HG02852 (cell line): ENCODE data around the gene THUMPD1.
A peak's percentile ranks its signal among the peaks of the same experiment; 100 is the strongest.
"Not testable (repeated sequence)": the region's sequence is repeated elsewhere in the genome, so short reads cannot be mapped to it uniquely, and the experiment has no call there.

Experiments used
- ATAC-seq: cut with Tn5 transposase; IDR thresholded peaks from one replicate; pipeline ENCODE4 v1.9.1; 2021; ENCODE audit warnings: mild to moderate bottlenecking, moderate library complexity; ENCODE audit not compliant: unreplicated experiment

The THUMPD1 gene

GRCh38 chr16:20750558-20750957 lies 8.9 kb upstream of the THUMPD1 start:
- ATAC-seq: no peak

- no peak for ATAC-seq
Observed at GRCh38 chr16:20749474-20749873, 7.9 kb upstream of the THUMPD1 start.

- ATAC-seq: no peak
Observed at GRCh38 chr16:20747030-20747816, 5.6 kb upstream of the THUMPD1 start.

- ATAC-seq: no peak
Observed at GRCh38 chr16:20746461-20746860, 4.8 kb upstream of the THUMPD1 start.

- ATAC-seq: no peak
Observed at GRCh38 chr16:20744922-20745440, 3.4 kb upstream of the THUMPD1 start.

- ATAC-seq: no peak
Observed at GRCh38 chr16:20743591-20743990, 2.0 kb upstream of the THUMPD1 start.

GRCh38 chr16:20740901-20741521 lies 607 bp downstream of the THUMPD1 start:
- peak; percentile 84 for ATAC-seq

- no peak for ATAC-seq
Observed at GRCh38 chr16:20740007-20740883, 1.4 kb downstream of the THUMPD1 start.

- ATAC-seq: no peak
Observed at GRCh38 chr16:20735490-20735889, 6.1 kb downstream of the THUMPD1 start.

- no peak for ATAC-seq
Observed at GRCh38 chr16:20734782-20735181, 6.8 kb downstream of the THUMPD1 start.

GRCh38 chr16:20734056-20734455 lies 7.6 kb downstream of the THUMPD1 start:
- ATAC-seq: no peak

- ATAC-seq: no peak
Observed at GRCh38 chr16:20729141-20729540, 12.5 kb downstream of the THUMPD1 start.

GRCh38 chr16:20727181-20727580 lies 14.4 kb downstream of the THUMPD1 start:
- ATAC-seq: no peak

- no peak for ATAC-seq
Observed at GRCh38 chr16:20726661-20727060, 15.0 kb downstream of the THUMPD1 start.

GRCh38 chr16:20720251-20720650 lies 21.4 kb downstream of the THUMPD1 start:
- ATAC-seq: no peak

- not testable (repeated sequence) for ATAC-seq
Observed at GRCh38 chr16:20717718-20718117, 23.9 kb downstream of the THUMPD1 start.

- ATAC-seq: no peak
Observed at GRCh38 chr16:20711277-20711911, 30.2 kb downstream of the THUMPD1 start.

- not testable (repeated sequence) for ATAC-seq
Observed at GRCh38 chr16:20708129-20708528, 33.5 kb downstream of the THUMPD1 start.

- no peak for ATAC-seq
Observed at GRCh38 chr16:20707461-20707860, 34.2 kb downstream of the THUMPD1 start.

- ATAC-seq: not testable (repeated sequence)
Observed at GRCh38 chr16:20705972-20706371, 35.6 kb downstream of the THUMPD1 start.

GRCh38 chr16:20704281-20704680 lies 37.3 kb downstream of the THUMPD1 start:
- no peak for ATAC-seq
